ENCODE data around the gene PRKG1.

DNA sequence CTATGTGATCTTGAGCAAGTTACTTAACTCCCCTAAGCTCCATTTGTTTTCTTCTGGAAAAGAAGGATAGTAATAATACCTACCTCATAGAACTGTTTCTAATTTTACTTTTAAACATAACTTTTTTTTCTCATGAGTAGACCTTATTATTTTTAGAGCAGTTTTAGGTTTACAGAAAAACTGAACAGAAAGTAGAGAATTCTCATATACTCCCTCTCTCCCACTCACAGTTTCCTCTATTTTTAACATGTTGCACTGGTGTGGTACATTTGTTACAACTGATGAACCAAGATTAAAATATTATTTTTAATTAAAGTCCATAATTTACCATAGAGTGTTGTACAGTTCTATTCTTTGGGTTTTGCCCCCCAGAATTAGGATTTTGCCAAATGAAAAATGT, 846.4 kb downstream of the PRKG1 start:
- TF ChIP-seq, protein P1, sequence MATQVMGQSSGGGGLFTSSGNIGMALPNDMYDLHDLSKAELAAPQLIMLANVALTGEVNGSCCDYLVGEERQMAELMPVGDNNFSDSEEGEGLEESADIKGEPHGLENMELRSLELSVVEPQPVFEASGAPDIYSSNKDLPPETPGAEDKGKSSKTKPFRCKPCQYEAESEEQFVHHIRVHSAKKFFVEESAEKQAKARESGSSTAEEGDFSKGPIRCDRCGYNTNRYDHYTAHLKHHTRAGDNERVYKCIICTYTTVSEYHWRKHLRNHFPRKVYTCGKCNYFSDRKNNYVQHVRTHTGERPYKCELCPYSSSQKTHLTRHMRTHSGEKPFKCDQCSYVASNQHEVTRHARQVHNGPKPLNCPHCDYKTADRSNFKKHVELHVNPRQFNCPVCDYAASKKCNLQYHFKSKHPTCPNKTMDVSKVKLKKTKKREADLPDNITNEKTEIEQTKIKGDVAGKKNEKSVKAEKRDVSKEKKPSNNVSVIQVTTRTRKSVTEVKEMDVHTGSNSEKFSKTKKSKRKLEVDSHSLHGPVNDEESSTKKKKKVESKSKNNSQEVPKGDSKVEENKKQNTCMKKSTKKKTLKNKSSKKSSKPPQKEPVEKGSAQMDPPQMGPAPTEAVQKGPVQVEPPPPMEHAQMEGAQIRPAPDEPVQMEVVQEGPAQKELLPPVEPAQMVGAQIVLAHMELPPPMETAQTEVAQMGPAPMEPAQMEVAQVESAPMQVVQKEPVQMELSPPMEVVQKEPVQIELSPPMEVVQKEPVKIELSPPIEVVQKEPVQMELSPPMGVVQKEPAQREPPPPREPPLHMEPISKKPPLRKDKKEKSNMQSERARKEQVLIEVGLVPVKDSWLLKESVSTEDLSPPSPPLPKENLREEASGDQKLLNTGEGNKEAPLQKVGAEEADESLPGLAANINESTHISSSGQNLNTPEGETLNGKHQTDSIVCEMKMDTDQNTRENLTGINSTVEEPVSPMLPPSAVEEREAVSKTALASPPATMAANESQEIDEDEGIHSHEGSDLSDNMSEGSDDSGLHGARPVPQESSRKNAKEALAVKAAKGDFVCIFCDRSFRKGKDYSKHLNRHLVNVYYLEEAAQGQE (IDR thresholded peaks at IDR 0.05; ENCODE audit: unreplicated experiment) = no peak
- TF ChIP-seq EZH2 (IDR thresholded peaks at IDR 0.05; ENCODE audit: low read depth, unreplicated experiment) = no peak
- TF ChIP-seq, protein P2, sequence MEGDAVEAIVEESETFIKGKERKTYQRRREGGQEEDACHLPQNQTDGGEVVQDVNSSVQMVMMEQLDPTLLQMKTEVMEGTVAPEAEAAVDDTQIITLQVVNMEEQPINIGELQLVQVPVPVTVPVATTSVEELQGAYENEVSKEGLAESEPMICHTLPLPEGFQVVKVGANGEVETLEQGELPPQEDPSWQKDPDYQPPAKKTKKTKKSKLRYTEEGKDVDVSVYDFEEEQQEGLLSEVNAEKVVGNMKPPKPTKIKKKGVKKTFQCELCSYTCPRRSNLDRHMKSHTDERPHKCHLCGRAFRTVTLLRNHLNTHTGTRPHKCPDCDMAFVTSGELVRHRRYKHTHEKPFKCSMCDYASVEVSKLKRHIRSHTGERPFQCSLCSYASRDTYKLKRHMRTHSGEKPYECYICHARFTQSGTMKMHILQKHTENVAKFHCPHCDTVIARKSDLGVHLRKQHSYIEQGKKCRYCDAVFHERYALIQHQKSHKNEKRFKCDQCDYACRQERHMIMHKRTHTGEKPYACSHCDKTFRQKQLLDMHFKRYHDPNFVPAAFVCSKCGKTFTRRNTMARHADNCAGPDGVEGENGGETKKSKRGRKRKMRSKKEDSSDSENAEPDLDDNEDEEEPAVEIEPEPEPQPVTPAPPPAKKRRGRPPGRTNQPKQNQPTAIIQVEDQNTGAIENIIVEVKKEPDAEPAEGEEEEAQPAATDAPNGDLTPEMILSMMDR (conservative IDR thresholded peaks at IDR 0.05; ENCODE audit: low read depth in 2 of 2) = no peak
- TF ChIP-seq JUNB (IDR thresholded peaks at IDR 0.05; ENCODE audit: unreplicated experiment) = no peak
- TF ChIP-seq STAT1 (IDR thresholded peaks at IDR 0.05; ENCODE audit: unreplicated experiment) = no peak
- no peak for TF ChIP-seq POLR2AphosphoS5 (IDR thresholded peaks at IDR 0.05; ENCODE audit: low read depth)
- no peak for TF ChIP-seq EZH2phosphoT487 (IDR thresholded peaks at IDR 0.05; ENCODE audit: unreplicated experiment)
- TF ChIP-seq ZNF114 (CRISPR knock-in tag; IDR thresholded peaks at IDR 0.05) = no peak

All from GM23338 (cell line).